Effector CD4-positive, alpha-beta T cell (primary cell): ENCODE results near the gene RELA.

ENCODE experiments used
- DNase-seq: peaks from one replicate; pipeline ENCODE4 v3.0.0-alpha.2; 2020

Gene RELA

GRCh38 chr11:65611758-65612603 is 50.7 kb downstream of the RELA start:
- DNase-seq: no peak

GRCh38 chr11:65611028-65611757 is 51.5 kb downstream of the RELA start:
- DNase-seq: no peak

- no peak for DNase-seq
Measured at GRCh38 chr11:65610404-65610803, 52.3 kb downstream of the RELA start.

DNA sequence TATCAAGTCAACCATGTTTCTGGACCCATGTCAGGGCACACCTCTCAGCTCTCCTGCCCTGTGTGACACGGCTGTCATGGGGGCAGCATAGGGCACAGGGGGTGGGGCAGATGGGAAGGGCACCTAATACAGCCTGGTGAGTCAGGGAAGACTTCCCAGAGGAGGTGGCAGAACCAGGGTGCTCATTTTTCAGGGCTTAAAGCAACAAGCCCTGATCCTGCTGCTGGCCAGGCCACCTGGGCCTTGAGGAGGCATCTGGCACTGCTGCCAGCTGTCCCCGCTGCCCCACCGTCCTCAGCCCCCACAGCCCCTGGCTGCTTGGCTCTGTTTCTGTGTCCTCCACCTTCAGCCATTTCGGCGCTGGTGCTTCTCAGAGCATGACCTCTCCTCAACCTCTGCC is 53.1 kb downstream of the RELA start:
- no peak for DNase-seq

GRCh38 chr11:65609229-65609628 is 53.5 kb downstream of the RELA start:
- DNase-seq: no peak

DNA sequence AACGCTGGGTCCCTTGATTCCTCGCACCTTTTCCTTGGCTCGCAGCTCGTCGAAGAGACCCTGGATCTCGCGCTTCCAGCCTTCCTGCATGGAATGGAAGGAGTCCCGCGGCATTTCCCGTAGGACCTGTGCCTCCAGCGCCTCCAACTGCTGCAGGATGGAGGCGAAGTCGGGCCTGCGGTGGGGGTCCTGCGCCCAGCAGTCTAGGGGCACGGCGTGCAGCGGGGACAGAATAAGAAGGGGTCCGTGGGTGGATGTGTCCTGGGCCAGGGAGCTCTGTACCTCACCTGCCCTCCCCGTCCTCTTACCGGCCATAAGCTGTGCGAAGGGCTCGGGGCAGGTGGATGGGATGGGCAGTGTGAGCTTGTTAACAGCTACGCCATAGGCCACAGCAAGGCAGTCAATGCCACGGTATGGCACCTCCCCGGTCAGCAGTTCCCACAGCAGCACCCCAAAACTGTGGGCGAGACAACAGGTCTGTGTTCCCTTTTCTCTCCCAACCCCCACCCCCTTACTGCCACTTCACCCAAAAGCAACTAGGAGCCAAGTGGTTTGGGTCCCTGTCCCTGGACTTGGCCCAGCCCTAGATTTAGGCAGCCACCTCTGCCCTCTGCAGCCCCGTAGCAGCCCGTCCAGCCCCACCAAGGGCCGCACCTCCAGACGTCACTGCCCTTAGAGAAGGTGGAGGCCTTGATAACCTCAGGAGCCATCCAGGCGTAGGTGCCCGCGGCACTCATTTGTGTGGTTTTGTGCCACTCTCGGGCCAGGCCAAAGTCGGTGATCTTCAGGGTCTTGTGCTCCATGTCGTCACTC is 54.9 kb downstream of the RELA start:
- no peak for DNase-seq

GRCh38 chr11:65606876-65607613 is 55.7 kb downstream of the RELA start:
- DNase-seq: no peak

- no peak for DNase-seq
Measured at GRCh38 chr11:65604258-65604657, 58.5 kb downstream of the RELA start.
